IMR-90 (cell line): ENCODE data around the gene MEGF11. TPM values are rescaled to one million over a fixed set of nuclear protein-coding genes. Genes with fewer than 3 reads are reported as not detected.

Experiments
- ATAC-seq: fragments of 200-7000 bp; cut with Tn5 transposase; 2 replicates; pipeline ENCODE4 v1.9.1; 2020; ENCODE audit warnings: low read depth, mild to moderate bottlenecking, moderate library complexity
- BruUV-seq: library from RNA; stranded (reverse); fragments of 400-500 nt; replicated peaks from 2 replicates; lab custom pipeline; 2021; lab: Mats Ljungman, UMichigan
- CTCF ChIA-PET: fragments of 300-600 bp; formaldehyde crosslinking; extraction: SDS; loops from one replicate; lab custom pipeline; 2021; ENCODE audit warnings: antibody characterized with exemption; lab: Yijun Ruan, JAX
- POLR2A ChIA-PET: fragments of 300-600 bp; sonication (Branson Sonifier 250); formaldehyde crosslinking; loops from one replicate; lab custom pipeline; 2022; ENCODE audit warnings: antibody characterized with exemption; ENCODE audit not compliant: unreplicated experiment; lab: Charles Lee
- DNase-seq: peaks from one replicate; pipeline ENCODE4 v3.0.0; 2013
- H2AFZ ChIP-seq: replicated peaks from 2 replicates; pipeline ENCODE3; 2013; ENCODE audit warnings: low read length, mild to moderate bottlenecking; ENCODE audit not compliant: poor library complexity
- H2AK5ac ChIP-seq: 2 replicates; pipeline ENCODE4 v1.6.1; 2013; ENCODE audit warnings: low read depth, low read length, inconsistent platforms
- H2AK9ac ChIP-seq: replicated peaks from 2 replicates; pipeline ENCODE3; 2013; ENCODE audit warnings: mild to moderate bottlenecking, low read depth, low read length, moderate library complexity; ENCODE audit not compliant: poor library complexity
- H2BK120ac ChIP-seq: 2 replicates; pipeline ENCODE4 v1.6.1; 2013; ENCODE audit warnings: low read depth, low read length, inconsistent platforms
- H2BK15ac ChIP-seq: 3 replicates; pipeline ENCODE4 v1.6.1; 2013; ENCODE audit warnings: low read depth, low read length, inconsistent platforms
- H2BK20ac ChIP-seq: 2 replicates; pipeline ENCODE4 v1.6.1; 2013; ENCODE audit warnings: low read depth, mild to moderate bottlenecking, inconsistent platforms, low read length, moderate library complexity
- H2BK5ac ChIP-seq: 2 replicates; pipeline ENCODE4 v1.6.1; 2013; ENCODE audit warnings: mild to moderate bottlenecking, low read depth, low read length, inconsistent platforms; ENCODE audit not compliant: poor library complexity, severe bottlenecking
- H3K14ac ChIP-seq: replicated peaks from 2 replicates; pipeline ENCODE4 v1.6.1; 2013; ENCODE audit warnings: low read depth, low read length, inconsistent platforms
- H3K18ac ChIP-seq: 2 replicates; pipeline ENCODE4 v1.6.1; 2013; ENCODE audit warnings: low read depth, low read length, control low read depth
- H3K23ac ChIP-seq: 2 replicates; pipeline ENCODE4 v1.6.1; 2013; ENCODE audit warnings: low read depth, low read length, inconsistent platforms
- H3K27ac ChIP-seq: 2 replicates; pipeline ENCODE4 v1.5.1; 2013; ENCODE audit warnings: mild to moderate bottlenecking, control low read depth, low read length; ENCODE audit not compliant: insufficient read depth
- H3K27me3 ChIP-seq: 2 replicates; pipeline ENCODE4 v1.6.1; 2013; ENCODE audit warnings: low read length; ENCODE audit not compliant: control insufficient read depth, insufficient read depth
- H3K36me3 ChIP-seq: 2 replicates; pipeline ENCODE4 v1.6.1; 2013; ENCODE audit warnings: low read length, mixed read lengths; ENCODE audit not compliant: control insufficient read depth, insufficient read depth
- H3K4ac ChIP-seq: 2 replicates; pipeline ENCODE4 v1.6.1; 2013; ENCODE audit warnings: low read depth, low read length, inconsistent platforms
- H3K4me1 ChIP-seq: 2 replicates; pipeline ENCODE4 v1.6.1; 2013; ENCODE audit warnings: low read length, mixed read lengths; ENCODE audit not compliant: control insufficient read depth, insufficient read depth
- H3K4me2 ChIP-seq: 2 replicates; pipeline ENCODE4 v1.6.1; 2013; ENCODE audit warnings: low read depth, mild to moderate bottlenecking, control low read depth, low read length, moderate library complexity
- H3K4me3 ChIP-seq: 2 replicates; pipeline ENCODE4 v1.5.1; 2013; ENCODE audit warnings: low read depth, mild to moderate bottlenecking, control low read depth, low read length, moderate library complexity; ENCODE audit not compliant: insufficient read depth
- H3K56ac ChIP-seq: 2 replicates; pipeline ENCODE4 v1.6.1; 2013; ENCODE audit warnings: low read length, inconsistent platforms; ENCODE audit not compliant: insufficient read depth; ENCODE audit errors: extremely low read depth
- H3K79me1 ChIP-seq, 2 experiments: 2 replicates each; pipeline ENCODE4 v1.6.1; 2013; ENCODE audit warnings: low read length in 2 of 2, inconsistent platforms in 1 of 2, low read depth in 1 of 2
- H3K9ac ChIP-seq: 2 replicates; pipeline ENCODE4 v1.6.1; 2013; ENCODE audit warnings: low read depth, low read length, control low read depth
- H3K9me1 ChIP-seq: 2 replicates; pipeline ENCODE4 v1.6.1; 2013; ENCODE audit warnings: low read length, inconsistent platforms; ENCODE audit not compliant: insufficient read depth
- H3K9me3 ChIP-seq: 2 replicates; pipeline ENCODE4 v1.6.1; 2013; ENCODE audit warnings: low read length; ENCODE audit not compliant: control insufficient read depth, insufficient read depth
- H4K20me1 ChIP-seq: 2 replicates; pipeline ENCODE4 v1.6.1; 2013; ENCODE audit warnings: low read length, inconsistent platforms; ENCODE audit not compliant: insufficient read depth
- H4K5ac ChIP-seq: 2 replicates; pipeline ENCODE4 v1.6.1; 2013; ENCODE audit warnings: mild to moderate bottlenecking, low read depth, low read length, control low read depth
- H4K8ac ChIP-seq, 2 experiments: 2 replicates each; pipeline ENCODE4 v1.6.1; 2013; ENCODE audit warnings: low read depth in 2 of 2, low read length in 2 of 2, control low read depth in 1 of 2, inconsistent platforms in 1 of 2
- H4K91ac ChIP-seq: 2 replicates; pipeline ENCODE4 v1.6.1; 2013; ENCODE audit warnings: low read depth, low read length, inconsistent platforms; ENCODE audit not compliant: insufficient read depth
- BHLHE40 ChIP-seq: fragments of 150-350 bp; IDR thresholded peaks from 2 replicates; pipeline ENCODE4 v1.6.1; 2016; ENCODE audit warnings: mild to moderate bottlenecking, low read depth, low read length
- CEBPB ChIP-seq: IDR thresholded peaks from 2 replicates; pipeline ENCODE4 v1.6.1; 2012; ENCODE audit warnings: low read depth, low read length, improper control_type of control experiment
- CHD1 ChIP-seq: IDR thresholded peaks from 2 replicates; pipeline ENCODE4 v1.6.1; 2012; ENCODE audit warnings: low read depth, low read length, improper control_type of control experiment
- CTCF ChIP-seq: conservative IDR thresholded peaks from 2 replicates; pipeline ENCODE4 v1.5.1; 2012; ENCODE audit warnings: mild to moderate bottlenecking, low read depth, low read length, improper control_type of control experiment
- ELK1 ChIP-seq: fragments of 150-350 bp; IDR thresholded peaks from 2 replicates; pipeline ENCODE4 v1.6.1; 2016; ENCODE audit warnings: low read depth, mild to moderate bottlenecking, low read length, moderate library complexity, borderline replicate concordance
- FOS ChIP-seq: fragments of 150-350 bp; IDR thresholded peaks from 2 replicates; pipeline ENCODE4 v1.6.1; 2016; ENCODE audit warnings: low read depth, low read length
- MAFK ChIP-seq: IDR thresholded peaks from 2 replicates; pipeline ENCODE4 v1.6.1; 2012; ENCODE audit warnings: low read depth, low read length, improper control_type of control experiment
- MAZ ChIP-seq: IDR thresholded peaks from 2 replicates; pipeline ENCODE4 v1.6.1; 2012; ENCODE audit warnings: low read depth, mild to moderate bottlenecking, low read length, improper control_type of control experiment, moderate library complexity, borderline replicate concordance
- MXI1 ChIP-seq: IDR thresholded peaks from 2 replicates; pipeline ENCODE4 v1.6.1; 2012; ENCODE audit warnings: low read depth, mild to moderate bottlenecking, low read length, moderate library complexity, borderline replicate concordance
- NFE2L2 ChIP-seq: fragments of 150-350 bp; IDR thresholded peaks from 2 replicates; pipeline ENCODE4 v1.6.1; 2016; ENCODE audit warnings: low read depth, mild to moderate bottlenecking, low read length
- POLR2A ChIP-seq: IDR thresholded peaks from 2 replicates; pipeline ENCODE4 v1.6.1; 2012; ENCODE audit warnings: mild to moderate bottlenecking, low read depth, low read length
- RAD21 ChIP-seq: IDR thresholded peaks from 2 replicates; pipeline ENCODE4 v1.6.1; 2012; ENCODE audit warnings: low read length, improper control_type of control experiment
- RCOR1 ChIP-seq: IDR thresholded peaks from 2 replicates; pipeline ENCODE4 v1.6.1; 2012; ENCODE audit warnings: mild to moderate bottlenecking, low read length, improper control_type of control experiment; ENCODE audit not compliant: insufficient replicate concordance
- RFX5 ChIP-seq: IDR thresholded peaks from 2 replicates; pipeline ENCODE4 v1.8.0; 2012; ENCODE audit warnings: low read depth, mild to moderate bottlenecking, low read length, moderate library complexity
- USF2 ChIP-seq: fragments of 150-350 bp; IDR thresholded peaks from 2 replicates; pipeline ENCODE4 v1.6.1; 2017; ENCODE audit warnings: mild to moderate bottlenecking, antibody characterized with exemption, low read length, low read depth
- WGBS, 2 experiments: methylation state at CpG; one replicate each; pipeline versions ENCODE4 v1.1.5 to v1.1.7; 2013; ENCODE audit warnings: missing lambda C conversion rate in 2 of 2; ENCODE audit not compliant: insufficient read length in 1 of 2; ENCODE audit errors: extremely low coverage in 2 of 2; 5-methylcytosine and 5-hydroxymethylcytosine counted together
- dilution Hi-C: fragments of 300-500 bp; cut with HindIII; formaldehyde crosslinking; loops from one replicate; pipeline ENCODE4 v1.14.3; 2018; ENCODE audit warnings: low sequenced_read_pairs; ENCODE audit not compliant: unreplicated experiment
- in situ Hi-C: fragments of 300-500 bp; cut with MboI; formaldehyde crosslinking; loops from 3 replicates; pipeline ENCODE4 v1.14.3; 2019; ENCODE audit warnings: low sequenced_read_pairs, inconsistent platforms, mixed read lengths
- intact Hi-C: fragments of 100-400 bp; cut with micrococcal nuclease; formaldehyde crosslinking; loops from 2 replicates; pipeline ENCODE4 v1.10.0; 2022
- polyA plus RNA-seq, 3 experiments: library from polyadenylated mRNA; depleted of rRNA; stranded (reverse); fragments of >200 nt; gene quantifications; 2 replicates each; pipeline ENCODE4 v1.2.3, GENCODE V29; 2012; ENCODE audit warnings: low replicate concordance in 1 of 3
- total RNA-seq: library from RNA; depleted of rRNA; stranded (reverse); fragments of >200 nt; gene quantifications from 2 replicates; pipeline ENCODE4 v1.2.3, GENCODE V29; 2012

MEGF11 gene
- total and polyA plus RNA-seq, 2 of the 4 experiments (the other 2 are of a cell fraction): not detected

- Histone ChIP-seq H2BK20ac (no peak overlapping the region), H3K79me1 (no peaks in the 10 kb centered on the region), H3K14ac (no peak overlapping the region), H4K8ac (no peak overlapping the region), H3K18ac (no peak overlapping the region), H3K36me3 (no peaks in the 10 kb centered on the region), H3K4me3 (no peak overlapping the region), H3K56ac (no peak overlapping the region), H3K4me2 (no peak overlapping the region), H2BK5ac (no peak overlapping the region), H3K9me1 (no peaks in the 10 kb centered on the region), H2AK9ac (no peak overlapping the region), H3K9me3 (no peaks in the 10 kb centered on the region), H2AFZ (no peak overlapping the region), H3K4ac (no peak overlapping the region), H4K20me1 (no peaks in the 10 kb centered on the region), H3K27ac (no peak overlapping the region), H4K91ac (no peak overlapping the region), H2AK5ac (no peak overlapping the region), H2BK15ac (no peak overlapping the region), H3K27me3 (peaks cover 46% of the 10 kb centered on the region), H3K9ac (no peak overlapping the region), H3K4me1 (no peaks in the 10 kb centered on the region), H2BK120ac (no peak overlapping the region), H4K5ac (no peak overlapping the region), H3K23ac (no peak overlapping the region)
- ATAC-seq (no peak), DNase-seq (no peak)
- no TSS peak for BruUV-seq
- TF ChIP-seq USF2: no peak
- no peak for TF ChIP-seq FOS
- TF ChIP-seq MAFK: no peak
- TF ChIP-seq MXI1: no peak
- no peak for TF ChIP-seq NFE2L2
- TF ChIP-seq RCOR1: no peak
- TF ChIP-seq ELK1: no peak
- no peak for TF ChIP-seq CEBPB
- TF ChIP-seq RFX5: no peak
- no peak for TF ChIP-seq POLR2A
- no peak for TF ChIP-seq RAD21
- TF ChIP-seq CHD1: no peak
- TF ChIP-seq MAZ: no peak
- no peak for TF ChIP-seq BHLHE40
- no peak for TF ChIP-seq CTCF
- WGBS, 2 experiments: no CpG with 5 or more reads among the region's 3 CpGs
- intact Hi-C loops (no loop called here), dilution Hi-C loops (no loop called here), in situ Hi-C loops (no loop called here)
- ChIA-PET CTCF (no interaction called here), POLR2A (no interaction called here)
Measured at GRCh38 chr15:66232267-66232625, 21.3 kb downstream of the MEGF11 start.
